Suprapubic skin (tissue), 4 donors: ENCODE data around the gene RCHY1. TPM values are rescaled to one million over a fixed set of nuclear protein-coding genes. Genes with fewer than 3 reads are reported as not detected.

Experiments
- DNase-seq, 2 donors: peaks; one replicate each; pipeline ENCODE4 v3.0.0-alpha.2; 2019; ENCODE audit warnings: low spot score in 2 of 2
- H3K27ac ChIP-seq: fragments of 200-600 bp; sonication (generic); one replicate; pipeline ENCODE4 v1.5.1; 2019
- H3K27me3 ChIP-seq: fragments of 200-600 bp; sonication (generic); one replicate; pipeline ENCODE4 v1.5.1; 2019
- H3K36me3 ChIP-seq: fragments of 200-600 bp; sonication (generic); one replicate; pipeline ENCODE4 v1.5.1; 2019
- H3K4me1 ChIP-seq: fragments of 200-600 bp; sonication (generic); one replicate; pipeline ENCODE4 v1.5.1; 2019
- H3K4me3 ChIP-seq: fragments of 200-600 bp; sonication (generic); one replicate; pipeline ENCODE4 v1.5.1; 2019; ENCODE audit warnings: mild to moderate bottlenecking
- H3K9me3 ChIP-seq: fragments of 200-600 bp; sonication (generic); one replicate; pipeline ENCODE4 v1.5.1; 2019
- CTCF ChIP-seq, 2 donors: fragments of 200-600 bp in 1 of 2; fragments of 450-650 bp in 1 of 2; sonication (generic) in 1 of 2; IDR thresholded peaks; one replicate each; pipeline ENCODE4 v1.5.1; 2016 to 2019; ENCODE audit warnings: antibody characterized with exemption in 2 of 2, mild to moderate bottlenecking in 1 of 2, moderate library complexity in 1 of 2
- EP300 ChIP-seq: sonication (generic); formaldehyde crosslinking; IDR thresholded peaks from one replicate; pipeline ENCODE4 v1.6.1; 2017; ENCODE audit warnings: antibody characterized with exemption
- POLR2A ChIP-seq, 2 donors: fragments of 450-650 bp; IDR thresholded peaks; one replicate each; pipeline ENCODE4 v1.6.1; 2017; ENCODE audit warnings: antibody characterized with exemption in 2 of 2, mild to moderate bottlenecking in 2 of 2, moderate library complexity in 2 of 2
- POLR2AphosphoS5 ChIP-seq, 3 donors: sonication (generic); formaldehyde crosslinking; IDR thresholded peaks; one replicate each; pipeline ENCODE4 v1.6.1; 2017; ENCODE audit warnings: antibody characterized with exemption in 3 of 3
- WGBS: methylation state at CpG from one replicate; pipeline ENCODE4 v1.1.5; 2018; 5-methylcytosine and 5-hydroxymethylcytosine counted together
- total RNA-seq, 4 donors: library from RNA; depleted of rRNA; stranded (reverse); fragments of >200 nt; gene quantifications; one replicate each; pipeline ENCODE4 v1.1.0, GENCODE V29; 2016

The RCHY1 gene
- 10 to 100 TPM; 11.4 to 24.2 (median 20.6) TPM for total RNA-seq

GRCh38 chr4:75514131-75514948, at the start of gene RCHY1, which contains the start of gene THAP6:
RCHY1 (minus strand) TSS chr4:75514403; CDS start chr4:75514286, 117 bp downstream.
THAP6 (plus strand) TSS chr4:75514473; CDS start chr4:75515453, 980 bp downstream.
- Histone ChIP-seq H3K4me3 (peak within 1 kb of the TSS; percentile 90), H3K36me3 (peaks cover 11% of the 10 kb centered on the region), H3K9me3 (no peaks in the 10 kb centered on the region), H3K27me3 (no peaks in the 10 kb centered on the region), H3K27ac (peak within 1 kb of the TSS; percentile 98), H3K4me1 (peaks cover 53% of the 10 kb centered on the region)
- peak; percentile 97 to 98 for DNase-seq
- TF ChIP-seq EP300 (no peak), CTCF (IDR thresholded peaks at IDR 0.05) (no peak), POLR2A (IDR thresholded peaks at IDR 0.05) (peak; percentile 47 to 87), POLR2AphosphoS5 (IDR thresholded peaks at IDR 0.05) (peak; percentile 61 to 95 (median 91))
- under 1% methylated on average over 48 of the region's 61 CpGs for WGBS

GRCh38 chr4:75561789-75562188, 47.6 kb upstream of the RCHY1 start:
- no peak overlapping the region for H3K27ac ChIP-seq
- no peak overlapping the region for H3K4me3 ChIP-seq
- no peak for DNase-seq
- no peaks in the 10 kb centered on the region for H3K36me3 ChIP-seq
- H3K4me1 ChIP-seq = no peaks in the 10 kb centered on the region
- 59% methylated on average over 8 of the region's 8 CpGs for WGBS
- no peaks in the 10 kb centered on the region for H3K9me3 ChIP-seq
- TF ChIP-seq EP300 = no peak
- no peak for TF ChIP-seq CTCF (IDR thresholded peaks at IDR 0.05)
- TF ChIP-seq POLR2AphosphoS5 (IDR thresholded peaks at IDR 0.05) = no peak
- no peak for TF ChIP-seq POLR2A (IDR thresholded peaks at IDR 0.05)
- H3K27me3 ChIP-seq = peaks cover 6% of the 10 kb centered on the region

GRCh38 chr4:75557696-75558095, 43.5 kb upstream of the RCHY1 start:
- TF ChIP-seq POLR2A (IDR thresholded peaks at IDR 0.05) (no peak), EP300 (no peak), CTCF (IDR thresholded peaks at IDR 0.05) (no peak), POLR2AphosphoS5 (IDR thresholded peaks at IDR 0.05) (no peak)
- 89% methylated on average over 8 of the region's 8 CpGs for WGBS
- no peak for DNase-seq

GRCh38 chr4:75555294-75556164, 41.3 kb upstream of the RCHY1 start, which contains the start of gene ODAPH:
ODAPH (plus strand) TSS chr4:75556066; CDS start chr4:75556083, 17 bp downstream.
- no peaks in the 10 kb centered on the region for H3K4me1 ChIP-seq
- peaks cover 12% of the 10 kb centered on the region for H3K27me3 ChIP-seq
- H3K4me3 ChIP-seq = no peak within 1 kb of the TSS
- WGBS = 54% methylated on average over 9 of the region's 9 CpGs
- no peak for DNase-seq
- no peaks in the 10 kb centered on the region for H3K9me3 ChIP-seq
- TF ChIP-seq CTCF (IDR thresholded peaks at IDR 0.05) = no peak
- no peak for TF ChIP-seq POLR2A (IDR thresholded peaks at IDR 0.05)
- no peak for TF ChIP-seq POLR2AphosphoS5 (IDR thresholded peaks at IDR 0.05)
- TF ChIP-seq EP300 = no peak
- no peak within 1 kb of the TSS for H3K27ac ChIP-seq
- H3K36me3 ChIP-seq = no peaks in the 10 kb centered on the region

More at GRCh38 chr4:75557696-75558095, 43.5 kb upstream of the RCHY1 start:
- H3K27ac ChIP-seq = no peak overlapping the region
- H3K27me3 ChIP-seq = peaks cover 12% of the 10 kb centered on the region
- H3K4me1 ChIP-seq = no peaks in the 10 kb centered on the region
- H3K4me3 ChIP-seq = no peak overlapping the region
- H3K9me3 ChIP-seq = no peaks in the 10 kb centered on the region
- no peaks in the 10 kb centered on the region for H3K36me3 ChIP-seq
